Vagina (tissue), 2 donors: ENCODE data around the gene RIT2. TPM values are rescaled to one million over a fixed set of nuclear protein-coding genes. Genes with fewer than 3 reads are reported as not detected.
"Not testable (repeated sequence)": the region's sequence is repeated elsewhere in the genome, so short reads cannot be mapped to it uniquely, and the experiment has no call there.

Source experiments
- DNase-seq, 2 donors: peaks; one replicate each; pipeline ENCODE4 v3.0.0-alpha.2; 2017; ENCODE audit errors: extremely low spot score in 2 of 2
- H3K27ac ChIP-seq: fragments of 200-600 bp; sonication (generic); one replicate; pipeline ENCODE4 v1.5.1; 2019
- H3K27me3 ChIP-seq: fragments of 200-600 bp; sonication (generic); one replicate; pipeline ENCODE4 v1.5.1; 2019
- H3K36me3 ChIP-seq, 2 donors: fragments of 200-600 bp; sonication (generic); one replicate each; pipeline ENCODE4 v1.5.1; 2017 to 2019
- H3K4me1 ChIP-seq: fragments of 200-600 bp; sonication (generic); one replicate; pipeline ENCODE4 v1.5.1; 2019
- H3K4me3 ChIP-seq, 2 donors: fragments of 200-600 bp; sonication (generic); 1 replicate in 1 of 2; 2 replicates in 1 of 2; pipeline ENCODE4 v1.5.1; 2016 to 2019
- H3K9me3 ChIP-seq: fragments of 200-600 bp; sonication (generic); one replicate; pipeline ENCODE4 v1.5.1; 2019
- CTCF ChIP-seq, 3 experiments: fragments of 450-650 bp in 2 of 3; fragments of 200-600 bp in 1 of 3; sonication (generic) in 1 of 3; IDR thresholded peaks; one replicate each; pipeline ENCODE4 v1.5.1; 2017 to 2019; ENCODE audit warnings: antibody characterized with exemption in 3 of 3, mild to moderate bottlenecking in 2 of 3, moderate library complexity in 2 of 3
- POLR2A ChIP-seq, 2 donors: fragments of 450-650 bp; IDR thresholded peaks; one replicate each; pipeline ENCODE4 v1.6.1; 2017; ENCODE audit warnings: antibody characterized with exemption in 2 of 2, mild to moderate bottlenecking in 2 of 2, moderate library complexity in 2 of 2
- POLR2AphosphoS5 ChIP-seq, 2 donors: sonication (generic); formaldehyde crosslinking; IDR thresholded peaks; one replicate each; pipeline ENCODE4 v1.9.0; 2017; ENCODE audit warnings: antibody characterized with exemption in 2 of 2, mild to moderate bottlenecking in 2 of 2, low read depth in 1 of 2; ENCODE audit not compliant: insufficient read depth in 1 of 2
- intact Hi-C: fragments of 100-400 bp; cut with DNase I; formaldehyde crosslinking; loops from one replicate; pipeline ENCODE4 v1.15.1; 2023
- total RNA-seq: library from RNA; depleted of rRNA; stranded (reverse); fragments of >200 nt; gene quantifications from one replicate; pipeline ENCODE4 v1.2.3, GENCODE V29; 2016

Gene RIT2
- total RNA-seq, 1 donor from 2014 or later: not detected

GRCh38 chr18:42745931-42746330 is 369.6 kb downstream of the RIT2 start:
- Histone ChIP-seq H3K36me3 (no peaks in the 10 kb centered on the region), H3K9me3 (no peaks in the 10 kb centered on the region), H3K27me3 (no peaks in the 10 kb centered on the region), H3K4me1 (no peaks in the 10 kb centered on the region), H3K4me3 (no peak overlapping the region), H3K27ac (no peak overlapping the region)
- intact Hi-C loops: no loop called here
- no peak for DNase-seq
- TF ChIP-seq POLR2A (IDR thresholded peaks at IDR 0.05) (no peak), CTCF (IDR thresholded peaks at IDR 0.05) (no peak), POLR2AphosphoS5 (IDR thresholded peaks at IDR 0.05; ENCODE audit: insufficient read depth in 1 of 2, low read depth in 1 of 2) (no peak)

GRCh38 chr18:42745171-42745570 is 370.3 kb downstream of the RIT2 start:
- intact Hi-C loops: no loop called here

GRCh38 chr18:42743373-42744138 is 371.9 kb downstream of the RIT2 start:
- intact Hi-C loops: no loop called here
- Histone ChIP-seq H3K4me1 (no peaks in the 10 kb centered on the region), H3K27me3 (no peaks in the 10 kb centered on the region), H3K36me3 (no peaks in the 10 kb centered on the region), H3K27ac (no peak overlapping the region), H3K4me3 (no peak overlapping the region), H3K9me3 (no peaks in the 10 kb centered on the region)
- DNase-seq: no peak
- TF ChIP-seq POLR2AphosphoS5 (IDR thresholded peaks at IDR 0.05; ENCODE audit: insufficient read depth in 1 of 2, low read depth in 1 of 2): no peak
- TF ChIP-seq CTCF (IDR thresholded peaks at IDR 0.05): no peak
- no peak for TF ChIP-seq POLR2A (IDR thresholded peaks at IDR 0.05)

More at GRCh38 chr18:42745171-42745570, 370.3 kb downstream of the RIT2 start:
- Histone ChIP-seq H3K27ac (no peak overlapping the region), H3K36me3 (no peaks in the 10 kb centered on the region), H3K9me3 (no peaks in the 10 kb centered on the region), H3K4me3 (no peak overlapping the region), H3K4me1 (no peaks in the 10 kb centered on the region), H3K27me3 (no peaks in the 10 kb centered on the region)
- DNase-seq: no peak
- TF ChIP-seq POLR2A (IDR thresholded peaks at IDR 0.05): no peak
- TF ChIP-seq CTCF (IDR thresholded peaks at IDR 0.05): no peak
- no peak for TF ChIP-seq POLR2AphosphoS5 (IDR thresholded peaks at IDR 0.05; ENCODE audit: insufficient read depth in 1 of 2, low read depth in 1 of 2)

GRCh38 chr18:42742969-42743368 is 372.5 kb downstream of the RIT2 start:
- no peak for DNase-seq
- no peaks in the 10 kb centered on the region for H3K4me1 ChIP-seq
- no peaks in the 10 kb centered on the region for H3K27me3 ChIP-seq
- no peaks in the 10 kb centered on the region for H3K9me3 ChIP-seq
- no peaks in the 10 kb centered on the region for H3K36me3 ChIP-seq
- no peak overlapping the region for H3K27ac ChIP-seq
- intact Hi-C loops: no loop called here
- no peak for TF ChIP-seq CTCF (IDR thresholded peaks at IDR 0.05)
- TF ChIP-seq POLR2A (IDR thresholded peaks at IDR 0.05): no peak
- TF ChIP-seq POLR2AphosphoS5 (IDR thresholded peaks at IDR 0.05; ENCODE audit: insufficient read depth in 1 of 2, low read depth in 1 of 2): no peak
- no peak overlapping the region for H3K4me3 ChIP-seq

GRCh38 chr18:42742474-42742873 is 373.0 kb downstream of the RIT2 start:
- Histone ChIP-seq H3K9me3 (no peaks in the 10 kb centered on the region), H3K27me3 (no peaks in the 10 kb centered on the region), H3K27ac (no peak overlapping the region), H3K4me1 (no peaks in the 10 kb centered on the region), H3K36me3 (no peaks in the 10 kb centered on the region), H3K4me3 (no peak overlapping the region)
- TF ChIP-seq POLR2A (IDR thresholded peaks at IDR 0.05) (no peak), CTCF (IDR thresholded peaks at IDR 0.05) (no peak), POLR2AphosphoS5 (IDR thresholded peaks at IDR 0.05; ENCODE audit: insufficient read depth in 1 of 2, low read depth in 1 of 2) (no peak)
- intact Hi-C loops: no loop called here
- no peak for DNase-seq

- H3K36me3 ChIP-seq, H3K27me3 ChIP-seq, H3K4me1 ChIP-seq, H3K27ac ChIP-seq, DNase-seq, H3K4me3 ChIP-seq, intact Hi-C loops, H3K9me3 ChIP-seq: not testable (repeated sequence)
These were observed 373.6 kb downstream of the RIT2 start for GRCh38 chr18:42741805-42742347.

- H3K4me1 ChIP-seq, H3K9me3 ChIP-seq, H3K4me3 ChIP-seq, intact Hi-C loops, H3K36me3 ChIP-seq, H3K27me3 ChIP-seq, H3K27ac ChIP-seq, DNase-seq: not testable (repeated sequence)
These were observed 374.2 kb downstream of the RIT2 start for GRCh38 chr18:42741299-42741698.
